HG03066 (cell line): ENCODE data around the gene AARS2.

Experiments used
- ATAC-seq: cut with Tn5 transposase; IDR thresholded peaks from one replicate; pipeline ENCODE4 v1.9.1; 2021; ENCODE audit warnings: low read depth; ENCODE audit not compliant: unreplicated experiment

The AARS2 gene

DNA sequence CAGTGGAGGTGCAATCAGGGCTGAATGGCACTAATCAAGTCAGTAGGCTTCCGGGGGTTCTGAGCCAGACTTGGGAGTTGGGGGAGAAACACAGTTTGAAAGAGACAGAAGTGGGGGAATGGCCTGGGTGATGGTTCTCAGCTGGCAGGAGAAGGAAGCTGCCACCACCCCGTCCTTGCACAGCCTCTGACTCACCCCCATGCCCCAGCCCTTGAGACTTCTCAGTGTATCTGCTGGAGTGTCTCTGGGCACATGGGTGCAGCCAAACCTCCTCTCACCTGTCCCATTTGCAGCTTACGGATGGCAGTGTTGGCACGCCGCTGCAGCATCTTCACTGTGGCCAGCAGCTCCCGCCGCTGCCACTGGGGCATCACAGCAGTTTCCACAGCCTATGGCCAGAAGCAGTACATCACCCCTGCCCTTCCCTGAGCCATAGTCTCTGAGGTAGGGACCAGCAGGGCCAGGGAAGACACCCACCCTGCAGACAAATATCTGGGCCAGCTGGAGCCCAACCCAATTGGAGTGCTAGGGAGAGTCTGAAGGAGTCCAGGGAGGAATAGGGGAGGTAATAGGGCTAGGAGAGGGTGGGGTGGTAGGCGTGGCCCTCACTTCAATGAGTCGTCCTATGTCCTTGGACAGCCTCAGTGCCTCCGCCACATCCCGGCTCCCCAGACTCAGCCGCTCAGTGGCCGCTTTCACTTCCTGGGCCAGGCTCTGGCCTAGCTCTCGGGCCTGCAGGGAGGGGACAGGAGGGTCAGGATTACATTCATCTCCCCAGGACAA lies 11.2 kb downstream of the AARS2 start:
- ATAC-seq, result no peak

DNA sequence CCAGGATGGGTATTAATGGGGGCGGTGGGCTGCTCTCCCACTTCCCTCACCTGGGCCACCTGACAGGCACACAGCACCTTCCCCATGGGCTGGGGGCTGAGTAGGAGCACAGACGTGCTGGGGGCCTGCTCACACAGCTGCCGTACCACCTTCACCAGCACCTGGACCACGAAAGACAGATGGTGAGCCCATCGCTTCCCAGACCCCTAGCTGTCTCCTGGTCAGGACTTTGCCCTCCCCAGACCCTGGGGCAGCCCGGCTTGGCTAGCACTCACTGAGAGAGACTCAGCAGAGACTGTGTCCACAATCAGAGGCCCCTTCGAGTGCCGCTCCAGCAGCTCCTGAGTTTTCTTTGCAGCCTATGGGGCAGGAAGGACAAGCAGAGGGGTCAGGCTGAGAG lies 12.0 kb downstream of the AARS2 start:
- no peak for ATAC-seq

DNA sequence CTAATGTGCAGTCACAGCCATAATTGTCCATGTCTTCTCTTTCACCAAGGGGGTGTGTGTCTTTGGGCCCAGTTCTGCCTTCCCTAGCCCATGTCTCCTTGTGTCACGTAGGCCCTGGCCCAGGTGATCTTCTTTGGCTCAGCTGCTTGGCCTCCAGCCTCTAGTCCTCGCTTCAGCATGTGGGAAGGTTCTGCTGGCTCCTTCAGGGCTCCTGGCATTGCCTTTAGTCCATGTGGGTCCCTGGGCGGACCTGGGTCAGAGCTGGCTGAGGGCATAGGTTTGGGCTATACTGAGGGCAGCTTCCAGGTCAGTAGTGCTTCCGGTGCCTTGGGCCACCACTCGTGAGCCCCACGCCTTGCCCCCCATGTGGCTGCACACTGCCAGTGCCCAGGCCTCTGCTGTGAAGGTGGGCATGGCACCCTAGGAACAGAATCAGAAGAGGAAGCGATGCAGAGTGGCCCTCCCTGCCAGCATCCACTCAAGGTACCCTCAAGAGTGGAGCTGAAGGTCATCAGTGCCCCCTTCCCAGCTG lies 12.8 kb downstream of the AARS2 start:
- ATAC-seq, result no peak

DNA sequence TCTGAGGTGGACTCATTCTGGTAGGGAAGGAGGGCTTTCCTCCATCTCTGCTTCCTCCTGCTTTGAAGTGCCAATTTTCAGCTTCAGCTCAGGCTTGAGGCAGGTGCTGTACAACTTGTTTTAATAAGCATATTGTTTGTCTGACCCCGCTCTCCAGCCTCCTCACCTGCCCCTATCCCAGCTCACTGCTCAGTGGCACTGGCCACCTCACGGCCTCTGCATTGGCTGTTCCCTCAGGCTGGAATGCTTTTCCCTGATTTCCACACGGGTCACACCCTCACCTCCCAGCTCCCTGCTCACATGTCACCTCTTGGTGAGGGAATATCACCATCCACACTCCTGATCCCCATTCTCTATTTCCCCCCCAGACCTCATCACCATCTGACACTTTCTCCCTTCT lies 14.3 kb downstream of the AARS2 start:
- no peak for ATAC-seq

DNA sequence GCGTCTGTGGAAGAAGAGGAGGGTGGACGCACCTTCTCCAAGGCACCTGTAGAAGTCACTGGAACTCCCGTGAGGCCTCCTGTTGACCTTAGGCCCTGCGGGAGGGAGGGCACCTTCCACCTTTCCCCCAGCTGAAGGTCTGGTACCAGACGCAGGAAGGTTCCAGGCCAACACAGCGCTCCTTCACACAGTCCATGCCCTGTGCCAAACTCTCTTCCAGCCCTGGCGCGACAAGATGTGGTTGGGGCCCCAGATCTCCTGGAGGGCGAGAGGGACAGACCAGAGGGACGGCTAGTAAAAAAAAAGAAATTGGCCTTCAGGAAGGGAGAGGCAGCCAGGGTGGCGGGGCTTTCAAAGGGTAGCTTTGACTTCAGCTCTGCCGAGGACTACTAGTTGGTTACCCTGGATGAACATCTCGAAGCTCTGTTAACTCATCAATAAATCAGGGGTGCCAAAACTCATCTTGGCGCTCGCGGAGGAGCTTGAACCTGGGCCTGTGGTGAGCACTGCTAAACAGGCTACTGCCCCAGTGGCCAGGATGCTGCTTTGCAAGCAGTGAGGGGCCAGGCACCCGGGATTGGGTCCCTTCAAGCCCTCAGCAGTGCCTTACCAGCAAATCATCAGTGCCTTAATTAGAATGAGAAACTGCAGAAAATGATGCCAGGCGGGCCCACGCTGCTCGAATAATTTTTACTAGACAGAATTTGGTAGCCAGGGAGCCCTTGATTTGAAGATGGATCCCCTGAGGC lies 14.9 kb downstream of the AARS2 start:
- no peak for ATAC-seq

DNA sequence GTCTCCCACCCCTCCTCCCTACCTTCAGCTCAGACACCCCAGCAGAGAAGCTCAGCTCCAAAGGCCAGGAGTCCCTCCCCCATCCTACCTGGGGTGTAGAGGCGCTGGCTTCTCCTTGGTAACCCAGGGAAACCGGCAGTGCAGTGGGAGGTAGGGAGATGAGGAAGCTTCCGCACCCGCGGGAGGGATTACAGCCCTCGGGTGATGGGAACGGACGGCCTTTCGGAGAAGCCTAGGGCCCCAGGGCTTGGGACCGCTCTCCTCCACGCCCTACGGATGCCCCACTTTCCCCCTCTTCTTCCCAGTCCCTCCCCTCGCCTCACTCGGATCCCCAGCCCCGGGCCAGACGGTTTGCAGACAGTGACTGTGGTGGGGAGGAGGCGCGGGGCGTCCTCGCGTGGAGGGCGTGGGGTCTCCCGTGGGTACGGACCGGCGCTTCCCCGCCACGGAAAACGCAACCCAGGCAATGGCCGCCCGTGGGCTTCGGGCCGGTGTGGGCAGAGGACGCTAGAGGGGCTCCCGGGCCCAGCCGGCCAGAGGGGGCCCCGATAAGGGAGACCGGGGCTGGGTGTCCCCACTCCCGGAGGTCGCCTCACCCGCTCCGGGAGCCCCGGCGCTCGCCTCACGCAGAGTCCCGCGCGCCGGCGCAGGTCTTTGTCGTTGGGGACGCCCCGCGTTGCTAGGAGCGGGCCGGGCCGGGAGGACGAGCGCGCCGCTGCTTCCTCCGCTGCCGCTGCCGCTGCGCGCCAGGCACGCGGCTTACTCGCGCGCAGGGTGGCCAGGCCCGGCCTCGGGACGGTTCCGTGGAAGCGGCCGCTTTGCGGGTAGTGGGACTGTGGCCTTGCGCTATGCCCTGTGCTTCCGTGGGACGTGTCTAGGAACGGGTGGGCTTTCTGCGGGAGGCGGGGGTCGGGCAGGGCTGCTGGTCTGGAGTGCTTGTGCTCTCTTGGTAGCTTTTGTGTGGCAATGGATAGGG lies 15.8 kb downstream of the AARS2 start:
- no peak for ATAC-seq

DNA sequence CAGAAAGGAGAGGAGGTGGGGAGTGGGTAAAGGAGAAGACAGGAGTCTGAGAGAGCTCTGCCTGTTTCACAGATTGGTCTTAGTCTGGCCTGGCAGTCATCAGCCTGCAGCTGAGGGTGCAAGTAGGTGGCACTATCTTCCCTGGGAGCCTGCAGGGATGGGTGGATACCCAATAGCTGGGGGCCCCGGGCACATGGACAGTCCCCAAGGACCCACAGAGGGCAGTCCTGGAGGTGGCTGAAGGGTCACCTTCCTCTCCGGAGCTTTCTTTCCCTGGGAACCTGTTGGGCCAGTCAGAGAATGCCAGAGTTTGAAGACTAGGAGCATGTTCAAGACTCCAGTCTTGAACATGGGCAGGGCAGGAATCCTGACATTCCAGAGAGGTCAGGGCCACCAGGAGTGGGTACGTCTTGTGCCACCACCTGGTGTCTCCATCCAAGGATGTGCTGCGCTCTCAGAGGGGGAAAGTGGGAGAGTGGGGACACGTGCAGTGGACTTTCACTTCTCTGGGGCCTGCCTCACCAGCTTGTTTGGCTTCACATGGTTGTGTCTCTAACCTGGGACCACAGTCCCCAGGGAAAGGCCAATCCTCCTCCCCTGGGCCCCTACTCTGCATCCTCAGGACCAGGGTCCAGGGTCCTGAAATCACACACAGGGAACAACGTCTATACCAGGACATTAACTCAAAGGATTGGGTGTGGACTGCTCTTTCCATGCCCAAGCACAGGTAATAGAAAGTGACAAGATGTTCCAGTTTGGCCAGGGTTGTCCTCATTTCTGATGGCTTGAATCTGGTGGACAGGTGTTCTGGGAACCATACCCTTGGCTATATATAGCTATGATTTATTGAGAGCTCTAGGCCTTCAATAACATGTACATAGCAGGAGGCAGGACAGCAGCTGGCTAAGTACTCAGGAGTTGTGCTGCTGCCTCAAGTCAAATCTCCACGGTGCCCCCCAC lies 18.0 kb downstream of the AARS2 start:
- no peak for ATAC-seq

DNA sequence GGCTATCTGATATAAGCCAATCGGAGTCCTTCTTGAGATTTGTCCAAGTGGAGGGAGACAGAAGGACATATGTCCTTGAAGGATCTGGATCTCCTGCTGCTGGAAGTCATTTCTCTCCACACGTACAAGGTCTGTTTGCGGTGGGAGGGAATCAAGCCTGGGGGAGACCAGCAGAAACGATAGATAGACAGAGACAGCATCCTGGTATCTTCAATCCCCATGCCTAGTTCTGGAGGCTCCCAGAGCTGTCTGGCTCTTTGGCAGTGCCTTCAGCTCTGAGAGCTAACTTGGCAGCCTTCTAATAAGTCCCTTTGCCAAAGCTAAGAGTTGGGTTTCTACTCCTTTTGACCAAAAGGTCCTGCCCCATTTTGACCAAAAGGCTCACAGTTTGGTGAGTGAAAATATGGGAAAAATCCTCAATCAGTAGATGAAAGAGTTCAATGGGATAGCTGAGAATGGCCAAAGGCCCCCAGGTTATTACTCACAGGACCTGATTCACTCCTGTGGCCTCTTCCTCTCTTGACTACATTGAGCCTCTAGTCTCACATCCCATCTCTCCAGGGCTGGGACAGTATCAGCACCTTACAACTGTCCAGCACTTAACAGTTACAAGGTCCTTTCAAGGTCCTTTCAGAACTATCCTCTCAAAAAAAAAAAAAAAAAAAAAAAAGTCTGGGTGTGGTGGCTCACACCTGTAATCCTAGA lies 20.3 kb downstream of the AARS2 start:
- ATAC-seq, result no peak

DNA sequence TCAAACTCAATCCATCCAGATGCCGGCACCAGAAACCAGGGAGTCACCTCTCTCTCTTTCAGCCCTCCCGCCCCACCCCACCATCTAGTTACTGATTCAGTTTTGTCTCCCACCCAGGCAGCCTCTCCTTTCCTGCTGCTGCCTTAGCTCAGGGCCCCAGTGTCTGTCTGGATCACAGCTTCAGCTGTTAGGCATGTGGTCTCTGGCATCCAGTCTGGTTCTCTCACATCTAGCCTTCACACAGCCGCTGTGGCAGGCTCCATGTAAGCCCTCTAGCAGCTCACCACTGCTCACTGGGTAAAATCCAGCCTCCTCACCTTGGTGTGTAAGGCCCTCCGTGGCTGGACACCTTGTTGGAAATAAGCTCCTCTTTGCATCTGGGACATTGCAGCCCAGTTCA lies 21.3 kb downstream of the AARS2 start:
- ATAC-seq, result no peak

DNA sequence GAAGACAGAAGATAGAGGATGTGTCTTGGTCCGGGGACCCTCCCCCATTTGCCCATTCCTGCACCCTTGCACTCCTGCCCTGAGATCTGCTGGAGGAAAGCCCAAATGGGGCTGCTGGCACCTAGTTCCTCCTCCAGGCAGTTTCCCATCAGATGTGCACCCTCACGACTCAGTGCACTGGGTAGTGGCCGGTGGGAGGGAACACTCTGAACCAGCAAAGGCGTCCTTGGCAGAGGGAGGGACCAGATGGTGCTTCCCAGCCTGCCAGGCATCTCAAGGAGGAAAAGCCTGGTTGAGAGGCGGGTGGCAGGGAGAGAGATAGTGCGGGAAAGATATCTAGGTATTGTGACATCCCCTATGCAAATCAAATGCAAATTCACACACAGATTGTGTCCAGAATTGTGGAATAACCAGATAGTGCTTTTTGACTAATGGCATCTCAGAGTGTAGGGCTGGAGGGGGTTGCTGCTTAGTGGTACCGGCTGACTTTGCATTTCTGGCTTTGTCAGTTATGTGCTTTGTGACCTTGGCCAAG lies 23.4 kb downstream of the AARS2 start:
- ATAC-seq, result no peak

DNA sequence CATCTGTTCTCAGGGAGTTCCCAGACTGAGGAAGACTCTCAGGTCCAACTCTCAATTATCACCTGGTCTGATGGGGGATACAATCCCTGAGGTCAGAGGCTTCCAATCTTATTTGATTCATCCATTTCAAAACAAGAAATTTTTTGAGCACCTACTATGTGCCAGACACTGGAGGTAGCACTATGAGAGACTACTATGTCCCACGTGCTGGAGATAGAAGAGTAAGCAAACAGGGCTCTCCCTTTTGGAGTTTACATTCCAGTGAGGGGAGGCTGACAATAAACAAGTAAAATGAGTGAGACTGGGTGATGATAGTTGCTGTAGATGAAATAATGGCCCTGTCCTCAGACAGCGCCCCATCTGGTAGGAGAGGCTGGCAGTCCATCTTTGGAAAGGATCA lies 26.4 kb downstream of the AARS2 start:
- no peak for ATAC-seq

DNA sequence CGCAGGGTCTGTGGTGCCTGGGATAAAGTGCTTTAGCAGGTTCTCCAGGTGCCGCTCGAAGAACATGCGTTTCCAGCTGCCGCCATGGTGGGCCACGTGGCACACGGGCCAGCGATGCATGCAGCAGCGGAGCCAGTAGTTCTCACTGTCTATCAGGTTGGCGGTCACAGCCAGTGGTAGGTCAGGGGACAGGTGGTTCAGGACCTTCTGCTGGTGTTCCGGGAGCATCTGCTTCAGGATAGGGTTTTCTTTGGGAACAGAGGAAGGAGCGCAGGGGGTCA lies 26.9 kb downstream of the AARS2 start:
- ATAC-seq, result no peak

DNA sequence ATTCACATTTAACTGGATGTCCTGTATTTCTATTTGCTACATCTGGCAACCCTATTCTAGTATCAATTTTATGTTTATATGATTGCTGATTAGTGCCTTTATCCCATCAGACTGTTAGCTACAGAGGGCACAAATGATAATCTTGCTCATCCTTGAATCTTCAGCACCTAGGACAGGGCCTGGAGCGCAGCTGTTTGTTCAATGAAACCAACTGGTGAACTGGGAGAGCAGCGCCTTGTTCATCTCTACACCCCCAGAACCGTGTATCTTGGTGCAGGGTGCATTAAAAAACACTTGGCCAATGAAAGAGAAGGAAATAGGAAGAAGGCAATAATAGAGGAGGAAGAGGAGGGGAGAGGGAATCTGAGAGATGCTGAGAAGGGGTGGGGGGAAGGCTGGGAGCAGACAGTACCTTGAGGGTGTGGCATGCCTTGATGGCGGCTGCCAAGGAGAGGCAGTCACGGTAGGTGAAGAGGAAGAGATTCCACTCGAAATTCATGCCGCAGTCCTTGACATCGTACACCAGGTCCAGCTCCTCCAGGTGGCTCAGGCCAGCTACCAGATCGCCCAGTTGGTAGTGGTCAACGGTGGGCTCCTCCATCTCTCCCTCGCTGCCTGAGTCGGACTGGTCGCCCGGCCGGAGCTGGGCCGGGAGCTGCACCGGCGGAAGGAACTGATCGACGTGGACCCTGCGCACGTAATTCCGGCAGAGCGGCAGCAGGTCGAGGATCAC lies 27.4 kb downstream of the AARS2 start:
- ATAC-seq, result no peak

DNA sequence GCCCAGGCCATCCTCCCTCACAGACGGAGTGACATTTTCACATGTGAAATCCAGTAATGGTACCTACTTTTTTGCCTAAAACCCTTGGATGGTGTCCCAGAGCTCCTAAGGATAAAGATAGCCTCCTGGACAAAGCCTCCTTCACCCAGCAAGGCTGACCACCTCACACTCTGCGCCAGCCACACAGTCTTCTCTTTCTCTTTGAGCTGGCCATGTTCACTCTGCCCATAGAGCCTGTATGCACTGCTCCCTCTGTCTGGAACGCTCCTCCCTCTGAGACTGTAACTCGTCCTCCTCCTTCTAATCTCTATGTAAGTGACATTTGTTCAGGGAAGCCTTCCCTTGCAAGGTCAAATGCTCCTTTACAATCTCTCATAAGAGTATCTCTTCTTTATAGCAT lies 28.3 kb downstream of the AARS2 start:
- no peak for ATAC-seq

DNA sequence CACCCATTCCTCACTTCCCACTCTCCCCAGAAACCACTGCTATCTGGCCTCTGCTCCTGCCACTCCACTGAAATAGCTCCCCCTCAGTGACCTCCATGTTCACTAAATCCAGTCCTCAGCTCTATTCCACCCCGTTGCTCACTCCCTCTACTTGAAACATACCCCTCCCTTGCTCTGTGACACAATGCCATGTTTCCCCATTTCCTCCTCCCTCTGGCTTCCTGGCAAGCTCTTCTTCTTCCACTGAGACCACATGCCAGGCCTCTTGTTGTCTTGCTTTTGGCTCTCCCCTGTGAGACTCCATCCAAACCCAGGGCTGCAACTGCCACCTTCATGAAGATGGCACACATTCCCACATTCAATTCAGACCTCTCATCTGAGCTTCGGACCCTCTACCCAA lies 29.0 kb downstream of the AARS2 start:
- ATAC-seq, result no peak

DNA sequence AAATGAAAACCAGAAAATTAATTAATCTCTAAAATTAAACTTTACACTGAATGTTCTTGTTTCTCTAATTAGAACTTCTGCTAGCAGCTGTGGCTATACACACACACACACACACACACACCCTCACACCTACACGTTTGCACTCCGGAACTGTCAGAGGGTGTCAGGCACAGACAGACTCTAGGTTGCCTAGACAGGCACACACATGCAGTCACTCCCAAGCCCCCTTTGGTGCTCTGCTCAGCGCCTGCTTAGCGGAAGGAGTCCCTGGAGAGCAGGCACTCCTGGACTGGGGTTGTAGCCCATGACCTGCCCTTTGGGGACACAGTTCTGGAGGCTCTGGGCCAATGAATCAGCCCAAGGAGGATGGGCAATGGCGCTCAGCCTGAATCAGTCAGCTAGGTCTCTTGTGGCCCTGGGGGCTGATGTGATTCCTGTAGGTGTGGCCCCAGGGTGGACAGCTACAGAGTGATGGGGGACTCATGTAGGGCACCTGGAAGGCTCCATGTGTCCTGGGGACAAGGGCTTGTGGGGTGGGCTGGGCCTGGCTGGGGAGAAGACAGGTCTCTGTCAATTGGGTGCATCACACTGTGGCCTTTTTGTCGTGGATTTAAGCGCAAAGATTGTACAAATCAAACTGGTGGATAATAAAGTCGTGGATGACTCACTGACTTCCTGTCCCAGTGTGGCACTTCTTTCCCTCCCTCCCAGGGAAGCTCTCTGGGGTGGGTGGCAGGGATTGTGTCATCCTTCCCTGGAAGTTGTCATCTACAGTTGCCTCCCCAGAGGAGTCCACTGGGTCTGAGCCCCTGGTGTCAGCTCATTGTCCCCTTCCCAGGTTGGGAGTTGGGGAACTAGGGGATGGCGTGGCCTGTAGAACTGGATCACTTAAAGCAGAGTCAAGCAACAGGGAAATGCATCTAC lies 34.1 kb downstream of the AARS2 start:
- ATAC-seq, result no peak

DNA sequence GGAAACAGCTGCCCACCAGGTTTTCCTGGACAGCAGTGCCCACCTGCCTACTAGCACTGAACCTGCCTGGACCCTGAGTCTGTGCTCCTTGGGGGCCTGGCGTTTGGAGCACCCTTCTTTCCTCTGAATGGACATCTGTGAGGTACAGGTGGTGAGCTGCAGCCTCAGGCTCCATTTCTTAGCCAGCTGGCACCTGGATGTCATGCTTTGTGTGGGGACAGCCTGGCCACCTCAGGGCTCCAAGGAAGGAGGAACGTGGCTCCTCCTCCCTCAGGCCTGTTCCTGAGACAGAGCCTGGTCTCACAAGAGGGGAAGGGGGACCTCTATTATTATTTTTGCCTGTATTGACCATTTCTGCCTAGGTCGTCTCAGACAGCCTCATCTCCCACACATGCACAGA lies 34.8 kb downstream of the AARS2 start:
- no peak for ATAC-seq
